Measurements from ENCODE around the gene TK2.

TK2 gene

DNA sequence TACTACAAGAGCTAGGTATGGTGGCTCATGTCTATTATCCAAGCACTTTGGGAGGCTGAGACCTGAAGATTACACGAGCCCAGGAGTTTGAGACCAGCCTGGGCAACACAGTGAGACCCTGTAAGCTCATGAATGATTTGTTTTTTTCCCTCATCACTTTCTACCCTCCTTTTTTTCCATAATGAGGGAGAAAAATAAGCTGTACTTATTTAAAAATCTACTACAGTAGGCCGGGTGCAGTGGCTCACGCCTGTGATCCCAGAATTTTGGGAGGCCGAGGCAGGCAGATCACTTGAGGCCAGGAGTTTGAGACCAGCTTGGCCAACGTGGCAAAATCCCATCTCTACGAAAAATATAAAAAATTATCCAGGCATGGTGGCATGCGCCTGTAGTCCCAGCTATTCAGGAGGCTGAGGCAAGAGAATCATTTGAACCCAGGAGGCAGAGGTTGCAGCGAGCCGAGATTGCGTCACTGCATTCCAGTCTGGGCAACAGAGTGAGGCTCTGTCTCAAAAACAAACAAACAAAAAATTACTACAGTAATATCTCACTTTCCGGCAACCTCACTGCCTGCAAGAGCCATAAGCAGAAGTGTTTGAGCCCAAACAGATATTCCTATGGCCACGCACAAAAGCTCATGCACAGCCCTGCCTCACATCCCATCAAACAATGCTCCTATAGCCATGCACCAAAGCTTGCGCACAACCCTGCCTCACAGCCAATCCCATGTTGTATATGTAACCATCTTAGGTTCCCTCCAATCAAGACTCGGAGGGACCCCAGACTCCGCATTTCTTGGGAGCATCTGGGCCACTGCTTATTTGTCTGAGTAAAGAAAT lies 37.4 kb downstream of the TK2 start:
- Histone ChIP-seq H3K27me3 (no peaks in the 10 kb centered on the region), H3K4me1 (peaks cover 10 to 87% (median 75%) of the 10 kb centered on the region in 4 donors), H3K27ac (peak overlapping the region; percentile 77 to 86), H3K4me3 (no peak overlapping the region), H3K36me3 (peaks cover 0 to 8% (median 0%) of the 10 kb centered on the region in 3 donors), H3K9me3 (no peaks in the 10 kb centered on the region)
- DNase-seq: peak; percentile 67 to 80
- TF ChIP-seq, protein P1, sequence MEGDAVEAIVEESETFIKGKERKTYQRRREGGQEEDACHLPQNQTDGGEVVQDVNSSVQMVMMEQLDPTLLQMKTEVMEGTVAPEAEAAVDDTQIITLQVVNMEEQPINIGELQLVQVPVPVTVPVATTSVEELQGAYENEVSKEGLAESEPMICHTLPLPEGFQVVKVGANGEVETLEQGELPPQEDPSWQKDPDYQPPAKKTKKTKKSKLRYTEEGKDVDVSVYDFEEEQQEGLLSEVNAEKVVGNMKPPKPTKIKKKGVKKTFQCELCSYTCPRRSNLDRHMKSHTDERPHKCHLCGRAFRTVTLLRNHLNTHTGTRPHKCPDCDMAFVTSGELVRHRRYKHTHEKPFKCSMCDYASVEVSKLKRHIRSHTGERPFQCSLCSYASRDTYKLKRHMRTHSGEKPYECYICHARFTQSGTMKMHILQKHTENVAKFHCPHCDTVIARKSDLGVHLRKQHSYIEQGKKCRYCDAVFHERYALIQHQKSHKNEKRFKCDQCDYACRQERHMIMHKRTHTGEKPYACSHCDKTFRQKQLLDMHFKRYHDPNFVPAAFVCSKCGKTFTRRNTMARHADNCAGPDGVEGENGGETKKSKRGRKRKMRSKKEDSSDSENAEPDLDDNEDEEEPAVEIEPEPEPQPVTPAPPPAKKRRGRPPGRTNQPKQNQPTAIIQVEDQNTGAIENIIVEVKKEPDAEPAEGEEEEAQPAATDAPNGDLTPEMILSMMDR (IDR thresholded peaks at IDR 0.05): no peak
- intact Hi-C loops (cut with DNase I; ENCODE audit: low total_unique reads): no loop called here

DNA sequence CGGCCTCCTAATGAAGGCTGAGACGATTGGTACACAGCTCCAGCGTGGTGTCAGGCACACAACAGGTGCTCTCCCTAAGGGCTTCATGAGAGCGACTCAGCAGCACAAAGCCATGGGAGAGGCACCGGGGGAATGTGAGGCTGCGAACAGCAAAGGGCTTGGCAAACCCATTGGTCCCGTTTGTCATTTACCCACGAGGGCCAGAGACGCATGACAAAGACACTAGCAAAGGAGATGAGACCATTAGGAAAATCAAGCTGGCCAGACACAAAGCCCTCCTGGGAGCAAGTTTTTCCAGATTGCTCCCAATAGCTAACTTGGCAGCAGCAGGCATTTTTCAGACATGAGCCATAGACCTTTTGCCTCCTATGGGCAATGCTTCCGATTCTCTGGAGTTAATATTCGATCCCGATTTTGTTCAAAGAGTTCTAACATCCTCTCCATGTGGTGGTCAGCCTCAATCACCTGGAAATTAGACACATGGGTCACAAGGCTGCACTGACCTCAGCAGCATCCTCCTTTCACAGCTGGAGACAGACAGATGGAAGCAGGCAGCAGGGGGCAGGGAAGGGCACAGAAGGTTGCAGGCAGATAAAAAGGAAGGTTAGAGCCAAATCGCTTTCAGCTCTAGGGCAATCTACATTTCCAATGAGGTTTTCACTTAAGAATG lies 38.2 kb downstream of the TK2 start:
- DNase-seq: peak in 1 of 2 donors; percentile 82

DNA sequence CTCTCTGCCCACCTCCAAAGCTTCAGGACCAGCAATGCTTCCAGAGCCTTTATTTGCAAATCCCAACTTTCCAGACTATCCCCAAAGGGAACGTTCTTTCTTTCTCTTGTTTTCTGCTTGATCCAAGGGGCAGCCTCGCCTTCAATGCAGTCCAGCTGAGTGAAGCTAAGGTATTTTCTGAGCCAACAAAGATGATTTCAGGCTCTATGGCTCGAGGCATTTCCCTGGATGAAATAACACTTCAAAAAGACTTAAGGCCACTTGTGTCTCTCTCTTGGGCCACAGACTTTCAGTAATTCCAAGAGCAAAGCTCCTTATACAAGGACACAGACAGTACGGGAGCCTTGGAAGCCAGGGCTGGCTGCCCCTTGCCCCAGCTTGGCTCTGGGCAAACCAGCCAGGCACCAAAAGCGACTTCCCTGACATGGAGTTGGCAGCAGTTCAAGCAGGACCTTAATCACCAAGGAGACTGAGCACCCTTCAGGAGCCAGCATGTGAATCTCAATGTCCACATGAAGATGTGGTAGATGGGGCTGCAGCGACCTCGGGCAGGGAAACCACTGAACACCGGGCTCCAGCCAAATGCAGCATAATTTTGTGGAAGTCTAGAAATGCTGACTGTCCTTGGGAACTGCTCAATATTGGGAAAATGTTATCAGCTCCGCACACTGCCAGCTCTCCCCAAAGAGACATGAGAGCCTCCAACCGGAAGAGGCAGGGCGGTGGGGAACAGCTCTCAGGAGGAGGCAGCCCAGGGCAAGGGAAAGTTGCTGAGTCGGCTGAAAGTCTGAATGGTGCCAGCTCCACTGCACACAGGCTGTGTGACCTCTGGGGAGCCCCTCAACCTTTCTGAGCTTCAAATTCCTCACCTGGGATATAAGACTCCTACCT lies 39.0 kb downstream of the TK2 start:
- H3K36me3 ChIP-seq: peaks cover 0 to 8% (median 0%) of the 10 kb centered on the region in 3 donors

More for the DNA sequence above, 38.2 kb downstream of the TK2 start:
- Histone ChIP-seq H3K9me3 (no peaks in the 10 kb centered on the region), H3K27ac (peak overlapping the region; percentile 77 to 86), H3K4me3 (no peak overlapping the region), H3K36me3 (peaks cover 0 to 8% (median 0%) of the 10 kb centered on the region in 3 donors), H3K4me1 (peaks cover 10 to 82% (median 69%) of the 10 kb centered on the region in 4 donors), H3K27me3 (no peaks in the 10 kb centered on the region)
- intact Hi-C loops (cut with DNase I; ENCODE audit: low total_unique reads): no loop called here
- TF ChIP-seq, protein P1 (IDR thresholded peaks at IDR 0.05): no peak

DNA sequence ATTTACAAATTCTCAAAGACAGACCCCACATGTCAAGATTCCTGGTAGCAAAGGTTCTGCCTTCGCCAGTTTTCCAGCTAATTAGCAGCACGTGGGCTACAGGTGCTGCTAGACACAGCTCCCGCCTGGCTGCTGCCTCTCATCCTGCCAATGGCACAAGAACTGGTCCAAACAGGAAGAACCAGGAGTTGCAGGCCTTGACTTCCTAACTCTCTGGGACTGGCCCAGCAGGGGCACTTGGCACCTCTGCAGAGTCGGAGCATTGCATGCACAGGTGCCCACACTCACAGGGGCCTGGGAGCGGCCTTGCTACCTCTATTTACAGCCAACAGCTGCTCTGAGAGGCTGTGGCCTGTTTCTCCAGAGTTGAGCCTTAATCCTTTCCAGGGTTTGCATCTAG lies 39.6 kb downstream of the TK2 start:
- Histone ChIP-seq H3K9me3 (no peaks in the 10 kb centered on the region), H3K36me3 (peaks cover 0 to 8% (median 0%) of the 10 kb centered on the region in 3 donors), H3K27me3 (no peaks in the 10 kb centered on the region), H3K4me1 (peaks cover 10 to 68% (median 55%) of the 10 kb centered on the region in 4 donors), H3K27ac (peak overlapping the region; percentile 77 to 86), H3K4me3 (no peak overlapping the region)
- TF ChIP-seq, protein P1 (IDR thresholded peaks at IDR 0.05): no peak
- intact Hi-C loops (cut with DNase I; ENCODE audit: low total_unique reads): no loop called here
- DNase-seq: peak in 1 of 2 donors; percentile 66

More for the DNA sequence above, 39.0 kb downstream of the TK2 start:
- Histone ChIP-seq H3K4me1 (peaks cover 10 to 74% (median 61%) of the 10 kb centered on the region in 4 donors), H3K4me3 (no peak overlapping the region), H3K27me3 (no peaks in the 10 kb centered on the region), H3K27ac (peak overlapping the region; percentile 77 to 86), H3K9me3 (no peaks in the 10 kb centered on the region)
- TF ChIP-seq, protein P1 (IDR thresholded peaks at IDR 0.05): no peak
- DNase-seq: peak; percentile 69 to 81
- intact Hi-C loops (cut with DNase I; ENCODE audit: low total_unique reads): no loop called here

DNA sequence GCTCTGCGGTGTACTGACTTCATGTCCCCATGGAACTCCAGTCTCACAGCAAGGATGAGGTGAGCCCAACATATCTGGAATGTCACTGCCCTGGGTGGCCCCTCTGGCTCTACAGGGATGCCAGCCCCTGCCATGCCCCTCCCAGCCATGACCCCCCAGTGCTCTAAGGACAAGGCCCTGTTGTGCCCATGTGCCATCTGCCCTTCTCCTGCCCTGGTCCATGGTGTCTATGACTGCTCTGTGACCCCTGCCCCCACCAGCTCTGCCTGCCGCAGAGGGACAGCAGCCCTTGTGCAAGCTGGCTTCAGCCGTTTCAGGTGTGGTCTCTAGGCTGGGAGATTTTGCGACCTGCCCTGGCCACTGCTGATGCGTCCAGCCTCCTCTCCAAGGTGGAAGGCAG lies 40.3 kb downstream of the TK2 start:
- Histone ChIP-seq H3K36me3 (peaks cover 0 to 8% (median 0%) of the 10 kb centered on the region in 3 donors), H3K4me3 (no peak overlapping the region), H3K27me3 (no peaks in the 10 kb centered on the region), H3K9me3 (no peaks in the 10 kb centered on the region), H3K27ac (peak overlapping the region; percentile 22 to 86), H3K4me1 (peaks cover 10 to 69% (median 52%) of the 10 kb centered on the region in 4 donors)
- peak in 1 of 2 donors; percentile 54 for DNase-seq
- intact Hi-C loops (cut with DNase I; ENCODE audit: low total_unique reads): no loop called here
- TF ChIP-seq, protein P1 (IDR thresholded peaks at IDR 0.05): no peak
